NCI-H748 (cell line): ENCODE measurements around the gene MYO15B.

Experiments used
- DNase-seq: peaks from one replicate; lab custom pipeline; 2025; ENCODE audit not compliant: unreplicated experiment; lab: John Stamatoyannopoulos, UW

MYO15B gene

DNA sequence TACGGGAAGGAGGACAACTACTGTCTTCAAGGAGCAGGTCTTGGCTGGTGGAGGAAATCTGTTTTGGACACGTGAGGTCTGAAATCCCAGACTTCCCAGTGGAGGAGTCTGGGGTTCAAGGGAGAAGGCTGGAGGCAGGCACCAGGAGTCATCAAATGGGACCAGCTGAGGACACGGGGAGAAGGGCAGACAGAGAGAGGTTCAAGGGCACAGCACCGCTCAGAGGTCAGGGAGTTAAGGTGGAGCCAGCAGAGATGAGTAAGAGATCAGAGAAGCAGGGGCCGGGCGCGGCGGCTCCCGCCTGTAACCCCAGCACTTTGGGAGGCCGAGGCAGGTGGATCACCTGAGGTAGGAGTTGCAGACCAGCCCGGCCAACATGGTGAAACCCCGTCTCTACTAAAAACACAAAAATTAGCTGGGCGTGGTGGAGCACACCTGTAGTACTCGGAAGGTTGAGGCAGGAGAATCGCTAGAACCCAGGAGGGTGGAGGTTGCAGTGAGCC lies 35.2 kb downstream of the MYO15B start:
- no peak for DNase-seq

DNA sequence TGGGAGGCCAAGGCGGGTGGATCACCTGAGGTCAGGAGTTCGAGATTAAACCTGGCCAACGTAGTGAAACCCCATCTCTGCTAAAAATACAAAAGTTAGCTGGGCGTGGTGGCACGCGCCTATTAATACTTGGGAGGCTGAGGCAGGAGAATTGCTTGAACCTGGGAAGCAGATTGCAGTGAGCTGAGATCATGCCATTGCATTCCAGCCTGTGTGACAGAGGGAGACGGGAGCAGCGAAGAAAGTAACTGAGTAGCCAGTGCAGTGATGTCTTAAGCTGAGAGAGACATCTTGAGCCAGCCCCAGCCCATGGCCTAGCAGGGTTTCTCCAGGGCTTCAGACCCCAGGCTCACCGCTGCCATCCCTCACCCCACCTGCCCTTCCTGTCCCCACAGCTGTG lies 35.8 kb downstream of the MYO15B start:
- no peak for DNase-seq

DNA sequence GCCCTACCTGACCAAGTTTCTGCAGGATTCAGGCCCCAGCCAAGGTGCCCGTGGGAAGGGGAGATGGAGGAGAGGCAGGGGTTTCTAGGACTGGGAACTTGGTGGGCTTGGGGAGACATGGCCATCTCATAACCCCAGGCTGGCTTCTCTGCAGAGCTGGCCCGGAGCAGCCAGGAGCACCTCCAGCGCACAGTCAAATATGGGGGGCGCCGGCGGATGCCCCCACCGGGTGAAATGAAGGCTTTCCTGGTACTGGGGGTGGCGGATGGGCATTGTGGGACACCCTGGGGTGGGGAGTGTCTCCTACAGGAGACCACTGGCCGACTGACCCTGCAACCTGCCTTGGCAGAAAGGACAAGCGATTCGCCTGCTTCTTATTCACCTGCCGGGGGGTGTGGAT lies 36.4 kb downstream of the MYO15B start:
- no peak for DNase-seq

DNA sequence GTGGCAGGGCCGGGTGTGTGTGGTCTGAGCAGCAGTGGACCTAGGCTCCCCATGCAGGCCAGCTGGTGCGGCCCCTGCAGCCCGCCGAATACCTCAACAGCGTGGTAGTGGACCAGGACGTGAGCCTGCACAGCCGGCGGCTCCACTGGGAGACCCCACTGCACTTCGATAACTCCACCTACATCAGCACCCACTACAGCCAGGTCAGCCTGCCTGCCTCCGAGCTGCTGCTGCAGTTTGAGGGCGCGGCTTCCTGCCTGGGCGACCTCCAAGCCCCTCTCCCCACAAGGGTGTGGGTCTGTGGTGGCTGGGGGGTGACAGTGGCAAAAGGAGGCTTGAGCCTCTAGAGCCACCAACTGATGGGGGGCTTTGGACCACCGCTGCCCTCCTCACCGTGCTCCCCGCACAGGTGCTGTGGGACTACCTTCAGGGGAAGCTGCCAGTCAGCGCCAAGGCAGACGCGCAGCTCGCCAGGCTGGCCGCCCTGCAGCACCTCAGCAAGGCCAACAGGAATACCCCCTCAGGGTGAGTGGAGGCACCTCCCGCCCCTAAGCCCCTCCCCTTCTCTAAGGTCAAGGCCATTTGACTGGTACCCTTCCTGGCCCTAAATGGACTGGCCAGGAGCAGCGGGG lies 37.2 kb downstream of the MYO15B start:
- DNase-seq, result no peak

DNA sequence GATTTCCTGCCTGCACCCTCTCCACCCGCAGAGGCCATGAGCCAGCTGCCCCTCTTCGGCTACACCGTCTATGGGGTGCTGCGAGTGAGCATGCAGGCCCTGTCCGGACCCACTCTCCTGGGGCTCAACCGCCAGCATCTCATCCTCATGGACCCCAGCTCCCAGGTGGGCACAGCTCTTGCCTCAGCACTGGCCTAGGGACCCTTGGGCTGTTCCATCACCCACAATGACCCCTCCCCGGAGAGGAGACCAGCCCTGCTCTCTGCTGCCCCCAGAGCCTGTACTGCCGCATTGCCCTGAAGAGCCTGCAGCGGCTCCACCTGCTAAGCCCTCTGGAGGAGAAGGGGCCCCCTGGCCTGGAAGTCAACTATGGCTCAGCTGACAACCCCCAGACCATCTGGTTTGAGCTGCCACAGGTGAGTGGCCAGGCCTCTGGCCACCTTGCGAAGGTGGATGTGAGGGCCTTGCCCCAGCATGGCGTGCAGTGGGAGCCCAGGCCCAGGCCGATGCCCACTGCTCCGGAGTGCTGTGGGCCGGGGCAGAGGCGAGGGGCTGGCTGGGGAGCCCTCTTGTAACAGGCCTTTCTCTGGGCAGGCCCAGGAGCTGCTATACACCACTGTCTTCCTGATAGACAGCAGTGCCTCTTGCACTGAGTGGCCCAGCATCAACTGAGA lies 38.4 kb downstream of the MYO15B start:
- peak; percentile 4 for DNase-seq

DNA sequence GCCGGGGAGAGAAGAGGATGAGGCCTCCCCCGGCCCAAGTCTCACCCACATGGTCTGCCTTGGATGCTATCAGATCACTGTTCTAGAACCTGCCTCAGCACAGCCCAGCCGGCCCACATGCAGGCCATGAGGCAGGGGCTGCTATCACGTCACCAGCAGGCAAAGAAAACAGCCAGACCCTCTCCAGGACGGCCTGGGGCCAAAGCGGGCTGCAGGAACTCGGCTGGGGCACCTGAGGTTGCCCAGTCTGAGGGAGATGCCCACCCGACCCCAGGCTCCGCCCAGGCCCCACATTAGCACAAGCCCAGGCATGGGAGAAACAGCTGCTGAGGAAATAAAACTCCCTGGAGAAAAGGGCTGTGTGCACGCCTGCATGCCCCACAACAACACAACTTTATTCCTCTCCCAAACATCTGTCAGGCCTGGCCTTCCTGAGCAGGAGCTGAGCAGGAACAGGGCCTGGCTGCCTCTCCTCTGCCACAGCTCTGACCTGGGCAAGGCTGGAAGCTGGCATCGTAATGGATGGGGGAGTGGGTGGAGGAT lies 39.0 kb downstream of the MYO15B start:
- no peak for DNase-seq

DNA sequence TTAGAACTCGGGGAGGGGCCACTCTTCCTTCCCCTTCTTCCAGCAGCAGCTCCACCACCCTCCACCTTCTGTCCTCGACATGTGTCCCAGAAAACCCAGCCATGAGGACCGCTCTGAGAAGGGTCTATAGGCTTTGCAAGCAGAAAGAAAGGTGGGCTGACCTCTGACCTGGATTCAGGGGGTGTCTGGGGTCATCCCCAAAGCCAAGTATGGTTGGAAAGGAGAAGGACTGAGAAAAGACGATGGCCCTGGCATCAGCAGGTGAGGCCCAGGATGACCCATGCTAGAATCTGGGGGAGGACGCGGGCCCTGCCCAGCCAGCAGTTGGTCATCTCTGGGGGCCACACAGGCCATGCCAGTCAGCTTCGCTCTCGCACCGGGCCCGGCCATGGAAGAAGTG lies 39.5 kb downstream of the MYO15B start:
- no peak for DNase-seq

DNA sequence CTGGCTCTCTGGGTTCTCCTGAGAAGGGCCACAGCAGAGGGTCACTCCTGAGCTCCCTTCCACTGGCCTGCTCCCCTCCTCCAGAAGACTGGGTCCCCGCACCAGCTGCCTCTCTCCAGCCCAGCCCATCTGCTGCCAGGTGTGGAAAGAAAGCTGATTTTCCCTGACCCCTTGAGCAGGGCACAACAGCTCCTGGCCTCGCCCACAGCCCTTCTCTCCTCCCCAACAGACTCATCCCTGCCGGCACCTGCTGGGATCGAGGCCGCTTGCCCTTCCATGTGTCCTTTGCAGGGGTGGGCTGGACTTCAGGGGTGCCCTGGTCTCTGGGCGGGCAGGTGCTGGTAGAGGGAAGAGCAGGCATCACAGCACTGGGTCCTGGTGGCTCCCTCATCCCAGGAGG lies 40.8 kb downstream of the MYO15B start:
- no peak for DNase-seq

DNA sequence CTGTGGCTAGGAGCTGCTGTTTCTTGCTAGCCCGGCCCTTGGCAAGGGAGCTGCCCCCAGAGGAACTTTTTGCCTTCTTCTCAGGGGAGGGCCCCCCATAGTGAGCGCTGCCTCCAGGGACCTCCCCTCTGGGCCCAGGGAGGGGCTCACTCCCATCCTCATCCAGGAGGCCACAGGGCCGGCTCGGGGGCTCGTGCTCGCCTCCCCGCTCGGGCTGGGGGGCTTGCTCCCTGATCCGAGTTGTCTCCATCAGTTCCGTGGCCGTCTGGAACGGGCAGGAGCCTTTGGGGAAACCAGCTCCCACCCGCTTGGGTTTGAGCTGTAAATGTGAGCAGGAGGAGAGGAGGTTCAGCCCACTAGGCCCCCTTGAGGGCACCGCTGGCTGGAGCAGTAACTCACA lies 41.6 kb downstream of the MYO15B start:
- no peak for DNase-seq

DNA sequence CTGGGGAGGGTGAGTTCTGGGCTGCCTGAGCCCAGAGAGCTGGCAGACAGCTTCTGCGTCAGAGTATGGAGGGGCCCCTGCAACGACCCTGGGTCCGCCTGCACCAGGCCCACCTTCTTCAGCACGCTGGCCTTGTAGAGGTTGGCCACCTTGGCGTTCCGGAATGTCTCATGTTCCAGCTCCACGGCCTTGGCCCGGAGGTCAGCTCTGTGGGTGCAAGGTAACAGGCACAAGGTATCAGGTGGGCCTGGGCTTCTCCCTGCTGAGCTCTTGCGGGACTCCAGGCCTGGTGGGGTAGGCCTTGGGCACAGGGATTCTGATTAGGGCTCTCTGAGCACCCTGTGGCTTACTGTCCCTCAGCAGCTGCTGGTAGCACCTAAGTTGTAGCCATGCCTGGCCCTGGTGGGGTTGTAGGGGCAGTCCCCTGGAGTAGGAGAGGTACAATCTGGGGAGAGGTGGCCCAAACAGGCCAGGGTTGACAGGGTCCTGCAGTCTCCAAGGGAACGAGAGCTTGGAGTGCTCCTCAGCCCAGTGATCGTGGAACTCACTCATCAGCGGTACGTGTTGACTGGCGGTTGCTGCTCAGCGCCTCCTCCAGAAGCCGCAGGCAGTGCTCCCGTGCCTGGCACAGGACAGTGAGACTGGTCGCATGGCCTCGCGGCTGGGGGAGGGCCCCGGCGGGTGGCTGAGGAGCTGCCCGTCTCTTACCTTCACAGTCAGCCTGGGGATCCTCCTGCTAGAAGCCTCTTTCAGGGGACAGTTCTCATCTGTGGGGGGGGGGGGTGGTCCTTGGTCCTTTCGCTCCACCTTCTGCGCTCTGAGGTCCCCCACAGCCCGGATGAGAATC lies 42.7 kb downstream of the MYO15B start:
- no peak for DNase-seq

DNA sequence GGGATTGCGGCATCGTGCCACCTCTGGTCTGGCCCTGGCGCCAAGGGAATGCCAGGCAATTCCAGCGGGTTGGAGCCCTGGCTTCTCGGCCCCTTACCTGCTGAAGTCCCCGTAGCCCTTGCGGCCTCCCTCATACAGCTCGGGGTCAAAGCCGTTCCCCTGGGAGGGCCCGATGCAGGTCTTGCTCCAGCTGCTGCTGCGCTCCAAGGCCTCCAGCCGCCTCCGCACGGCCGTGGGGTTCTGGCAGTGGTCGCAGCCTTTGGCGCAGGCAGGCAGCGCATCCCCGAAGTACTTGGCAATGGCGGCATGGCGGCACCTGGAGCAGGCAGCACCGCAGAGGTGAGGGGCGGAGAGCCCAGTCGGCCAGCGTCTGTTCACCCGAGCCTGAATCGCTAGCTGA lies 43.8 kb downstream of the MYO15B start:
- no peak for DNase-seq

DNA sequence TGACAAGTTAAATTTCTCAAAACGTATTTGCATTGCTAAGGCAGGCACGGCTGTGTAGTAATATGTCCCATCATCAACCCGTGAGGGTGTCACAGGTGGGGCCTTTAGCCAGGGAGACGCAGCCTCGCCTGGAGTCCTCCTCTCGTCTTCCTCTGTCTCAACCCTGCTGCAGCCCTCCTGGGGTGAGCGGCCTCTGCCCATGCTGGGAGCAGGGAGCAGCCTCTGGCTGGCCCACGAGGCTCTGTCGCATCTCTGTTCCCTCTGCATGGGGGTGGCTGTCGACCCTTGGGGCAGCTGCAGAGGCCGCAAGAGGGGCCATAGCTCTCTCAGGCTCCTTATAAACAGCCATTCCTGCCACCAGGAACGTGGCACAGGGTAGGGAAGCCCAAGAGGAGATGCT lies 44.8 kb downstream of the MYO15B start:
- DNase-seq, result no peak

DNA sequence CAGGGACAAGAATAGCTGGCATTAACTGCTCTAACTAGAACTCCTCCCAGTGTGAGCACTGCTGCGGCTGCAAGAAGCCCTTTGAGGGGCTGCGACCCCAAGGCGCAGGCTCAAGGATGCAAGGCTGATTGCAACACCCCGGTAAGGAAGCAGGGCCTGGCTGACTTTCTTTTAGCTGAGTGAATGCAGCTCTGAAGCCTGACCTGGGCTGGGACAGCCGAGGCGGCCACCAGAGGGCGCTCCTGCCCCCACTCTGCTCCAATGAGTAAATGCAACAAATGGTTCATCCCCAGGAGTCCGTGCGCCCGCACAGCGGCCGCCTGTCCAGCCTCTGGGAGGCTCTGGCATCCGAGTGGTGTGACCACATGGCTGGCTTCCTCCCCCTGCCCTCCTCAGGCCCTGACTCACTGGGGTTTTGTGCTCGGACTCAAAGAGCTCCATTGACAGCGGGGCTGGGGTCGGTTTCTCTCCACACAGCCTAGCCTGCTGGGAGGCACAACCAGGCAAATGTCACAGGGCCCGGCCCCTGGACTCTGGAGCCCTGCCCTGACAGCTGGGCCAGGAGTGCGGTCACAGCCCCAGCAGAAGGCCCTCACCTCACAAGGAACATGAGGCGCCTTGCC lies 45.4 kb downstream of the MYO15B start, which contains the start of gene SMIM5:
TSS of gene SMIM5 (plus strand) at position 572 of the 623 bp plus-strand sequence. CDS start 6,768 bp downstream, outside the sequence.
- DNase-seq, result peak; percentile 56

DNA sequence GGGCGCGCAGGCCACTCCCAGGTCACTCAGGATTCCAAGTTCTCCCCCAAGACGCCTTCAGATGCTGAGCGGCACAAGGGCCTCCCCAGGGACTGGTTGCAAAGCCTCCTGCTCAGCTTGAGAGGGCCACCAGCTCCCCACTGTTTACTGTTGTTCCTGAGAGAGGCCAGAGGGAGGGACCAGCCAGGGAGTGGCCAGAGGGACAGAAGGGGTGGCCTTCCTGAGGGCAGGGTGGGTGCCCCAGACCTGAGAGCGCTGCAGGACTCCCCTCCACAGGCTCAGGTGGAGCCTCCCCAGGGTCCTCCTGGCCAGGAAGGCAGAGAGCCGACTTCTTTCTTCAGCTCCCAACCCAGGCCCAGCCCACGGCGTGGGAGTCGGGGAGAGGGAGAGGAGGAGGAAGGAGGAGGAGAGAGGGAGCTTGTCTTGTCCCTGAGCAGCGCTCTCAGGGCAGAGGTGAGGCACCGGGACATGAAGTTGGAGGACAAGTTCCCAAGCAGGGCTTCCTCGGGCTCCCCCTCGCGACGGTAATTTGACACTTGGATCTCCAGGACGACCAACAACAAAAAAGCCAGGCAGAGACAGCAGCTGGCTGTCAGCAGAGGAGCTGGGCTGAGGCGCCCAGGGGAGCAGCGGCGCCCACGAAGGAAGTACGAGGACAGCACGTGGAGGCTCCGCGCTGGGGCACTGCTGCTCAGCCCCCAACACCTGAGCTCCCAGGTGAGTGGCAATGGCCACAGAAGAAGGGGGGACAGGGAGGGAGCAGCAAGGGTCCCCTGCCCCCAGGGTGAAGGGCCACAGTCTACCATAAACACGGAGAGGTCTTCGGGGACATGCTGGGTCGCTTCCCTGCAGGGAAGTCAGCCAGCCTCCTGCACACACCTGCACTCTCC lies 46.1 kb downstream of the MYO15B start:
- peak; percentile 83 for DNase-seq

DNA sequence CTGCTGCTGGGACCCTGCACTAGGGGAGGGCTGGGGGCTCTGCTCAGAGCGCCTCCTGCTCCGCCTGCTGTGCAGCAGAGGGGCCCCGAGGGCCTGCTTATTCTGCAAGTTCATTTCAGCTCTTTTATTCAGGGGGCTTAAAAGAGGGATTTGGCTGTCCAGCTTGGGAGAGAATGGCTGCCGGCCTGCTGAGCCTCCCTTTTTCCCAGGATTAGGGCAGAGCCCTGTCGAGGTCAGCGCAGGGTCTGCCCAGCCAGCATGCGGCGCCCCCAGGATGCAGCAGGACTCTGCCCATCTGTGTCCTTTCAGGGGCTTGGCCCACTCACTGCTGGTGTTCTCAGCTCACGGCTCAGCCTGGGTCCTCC lies 46.8 kb downstream of the MYO15B start:
- no peak for DNase-seq

DNA sequence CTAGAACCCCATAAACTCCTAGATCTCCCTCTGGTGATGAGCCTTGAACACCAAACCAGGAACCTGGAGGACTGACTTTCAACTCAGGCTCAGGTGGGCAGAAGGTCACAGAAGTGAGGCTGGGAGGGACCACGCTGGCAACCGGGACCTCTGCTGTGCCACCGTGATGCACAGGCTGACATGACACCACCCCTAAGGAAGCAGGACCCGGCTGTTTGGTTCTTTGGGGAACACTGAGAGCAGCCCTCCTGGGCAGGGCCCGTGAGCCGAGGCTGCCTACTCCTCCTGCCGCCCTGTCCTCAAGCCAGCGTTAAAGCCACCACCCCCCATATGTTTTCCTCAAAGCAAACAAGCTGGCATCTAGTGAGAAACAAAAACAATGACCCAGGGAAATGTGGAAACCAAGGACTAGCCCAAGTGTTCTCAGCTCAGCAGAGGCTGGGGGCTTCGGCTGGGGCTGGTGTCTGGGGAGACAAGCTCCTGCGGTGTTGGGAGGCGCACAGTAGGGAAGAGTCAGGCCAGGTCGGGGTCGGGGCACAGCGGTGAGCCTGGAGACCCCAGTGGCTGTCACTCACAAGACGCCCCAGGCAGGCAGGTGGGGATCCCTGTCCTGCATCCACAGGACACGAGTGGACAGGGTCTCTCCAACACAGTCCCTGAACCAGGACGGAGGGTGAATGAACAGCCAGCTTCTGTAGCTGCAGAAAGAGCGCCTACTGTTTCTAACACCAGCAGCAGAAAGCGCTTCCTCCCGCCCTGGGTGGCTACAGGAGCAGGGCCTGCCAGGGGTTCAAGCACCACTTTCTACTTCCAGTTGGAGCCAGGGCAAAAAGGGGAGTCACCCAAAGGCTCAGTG lies 47.4 kb downstream of the MYO15B start:
- no peak for DNase-seq

DNA sequence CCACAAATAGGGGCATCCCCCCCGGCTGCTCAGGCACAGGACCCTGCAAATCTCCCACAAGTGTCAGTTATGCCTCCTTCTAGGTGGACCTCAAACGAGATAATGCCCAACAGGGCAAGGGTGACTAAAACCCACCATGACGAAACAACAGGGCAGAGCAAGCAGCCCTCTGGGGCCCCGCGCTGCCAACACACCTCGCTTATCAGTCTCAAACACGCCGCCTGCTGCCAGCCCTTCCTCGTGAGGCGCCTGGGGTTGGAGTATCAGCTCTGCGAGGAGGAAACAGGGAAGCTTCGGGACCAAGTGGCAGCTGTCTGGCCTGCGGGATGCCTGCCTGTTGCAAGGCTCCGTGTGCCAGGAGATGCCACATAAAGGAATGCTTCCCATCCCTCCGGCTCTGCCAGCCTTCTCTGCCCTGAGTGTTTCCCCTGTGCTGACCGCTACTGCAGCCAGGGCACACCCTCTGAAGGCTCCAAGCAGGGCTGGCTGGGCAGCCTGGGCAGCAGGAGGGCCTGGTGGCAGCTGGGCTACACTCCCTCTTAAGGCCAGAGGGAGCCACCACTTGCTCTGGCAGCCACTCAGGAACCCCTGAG lies 48.1 kb downstream of the MYO15B start:
- DNase-seq, result no peak

DNA sequence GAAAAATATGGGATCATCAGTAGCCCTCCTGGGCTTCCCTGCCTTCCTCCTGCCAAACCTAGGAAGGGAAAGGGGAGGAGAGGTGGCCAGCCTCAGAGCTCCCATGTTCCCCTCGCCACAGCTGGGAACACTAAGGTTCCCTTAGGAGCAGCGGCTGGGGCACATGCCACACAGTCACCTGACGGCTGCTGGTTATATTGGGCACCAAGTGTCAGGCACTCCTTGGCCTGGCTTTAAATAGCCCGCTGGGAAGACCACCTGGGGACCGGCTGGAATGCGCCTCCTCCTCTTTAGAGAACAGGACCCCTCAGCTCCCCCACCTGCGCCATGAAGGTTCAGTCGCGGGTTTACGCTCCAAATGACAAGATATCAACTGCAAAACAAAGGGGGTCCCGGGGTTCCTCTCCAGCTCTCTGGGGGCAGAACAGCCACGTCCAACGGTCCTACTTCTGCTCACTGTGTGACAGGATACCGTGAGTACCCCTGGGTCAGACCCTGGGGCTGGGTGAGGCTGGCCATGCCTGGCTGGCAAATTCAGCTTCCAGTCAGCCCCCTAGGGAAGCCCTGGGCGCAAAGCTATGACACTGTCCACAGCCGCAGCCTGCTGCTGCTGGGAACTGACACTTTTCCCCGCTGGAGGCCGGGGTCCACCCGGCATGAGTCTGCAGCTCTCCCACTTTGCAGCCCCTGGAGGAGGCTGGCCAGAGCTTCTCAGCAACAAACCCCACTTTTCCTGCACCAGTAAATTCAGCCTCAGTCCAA lies 49.0 kb downstream of the MYO15B start:
- no peak for DNase-seq
